Endothelial cell of umbilical vein (primary cell): ENCODE data around the gene GIMAP2. TPM values are rescaled to one million over a fixed set of nuclear protein-coding genes. Genes with fewer than 3 reads are reported as not detected.

ENCODE experiments used
- BruUV-seq: library from RNA; stranded (reverse); fragments of 400-500 nt; replicated peaks from 2 replicates; lab custom pipeline; 2021; lab: Mats Ljungman, UMichigan
- CTCF ChIA-PET: fragments of 300-600, 350-600 bp; sonication (Branson Sonifier 250); formaldehyde crosslinking; loops from one replicate; lab custom pipeline; 2021; ENCODE audit warnings: antibody characterized with exemption, inconsistent platforms; lab: Charles Lee
- POLR2A ChIA-PET: fragments of 300-600, 350-600 bp; sonication (Branson Sonifier 250); formaldehyde crosslinking; loops from one replicate; lab custom pipeline; 2021; ENCODE audit warnings: antibody characterized with exemption, inconsistent platforms; lab: Charles Lee
- DNase-seq: peaks from one replicate; pipeline ENCODE4 v3.0.0-alpha.2; 2011; ENCODE audit warnings: low read depth, low spot score
- FAIRE-seq: peaks from 2 replicates; lab custom pipeline; 2011; peaks lifted over from hg19 to GRCh38; lab: Jason Lieb, UNC
- H2AFZ ChIP-seq: 2 replicates; pipeline ENCODE4 v1.6.0; 2012; ENCODE audit warnings: low read depth, low read length, control low read depth, inconsistent platforms
- H3K27ac ChIP-seq: 2 replicates; pipeline ENCODE4 v1.5.1; 2011; ENCODE audit warnings: low read depth, mild to moderate bottlenecking, control low read depth, low read length, moderate library complexity; ENCODE audit not compliant: insufficient read depth
- H3K27me3 ChIP-seq, 2 experiments: 2 replicates each; pipeline versions ENCODE4 v1.6.0 to v1.6.1; 2011; ENCODE audit warnings: low read length in 2 of 2, mixed read lengths in 1 of 2; ENCODE audit not compliant: control insufficient read depth in 2 of 2, insufficient read depth in 2 of 2
- H3K36me3 ChIP-seq, 2 experiments: 2 replicates in 1 of 2; 3 replicates in 1 of 2; pipeline ENCODE4 v1.5.1; 2011; ENCODE audit warnings: low read length in 2 of 2, mild to moderate bottlenecking in 1 of 2, moderate library complexity in 1 of 2; ENCODE audit not compliant: control insufficient read depth in 2 of 2, insufficient read depth in 2 of 2; ENCODE audit errors: extremely low read depth in 1 of 2
- H3K4me1 ChIP-seq: 3 replicates; pipeline ENCODE4 v1.5.1; 2011; ENCODE audit warnings: mild to moderate bottlenecking, low read length; ENCODE audit not compliant: control insufficient read depth, insufficient read depth; ENCODE audit errors: extremely low read depth
- H3K4me2 ChIP-seq: 2 replicates; pipeline ENCODE4 v1.6.1; 2011; ENCODE audit warnings: low read length, control low read depth, mixed read lengths; ENCODE audit not compliant: insufficient read depth
- H3K4me3 ChIP-seq, 3 experiments: fragments of 200-600 bp in 1 of 3; sonication (generic), shearing (Covaris generic) in 1 of 3; replicated peaks in 1 of 3; 2 replicates each; pipeline ENCODE4 v1.5.1; 2011 to 2016; ENCODE audit warnings: control low read depth in 3 of 3, low read length in 3 of 3, mild to moderate bottlenecking in 2 of 3, inconsistent platforms in 1 of 3, low read depth in 1 of 3, moderate library complexity in 1 of 3; ENCODE audit not compliant: insufficient read depth in 1 of 3
- H3K79me2 ChIP-seq: 2 replicates; pipeline ENCODE4 v1.6.0; 2012; ENCODE audit warnings: low read length, inconsistent platforms; ENCODE audit not compliant: control insufficient read depth, insufficient read depth
- H3K9ac ChIP-seq: replicated peaks from 2 replicates; pipeline ENCODE3; 2011; ENCODE audit warnings: low read length, control low read depth; ENCODE audit not compliant: insufficient read depth; ENCODE audit errors: extremely low read depth
- H3K9me1 ChIP-seq: replicated peaks from 3 replicates; pipeline ENCODE4 v1.6.0; 2011; ENCODE audit warnings: mild to moderate bottlenecking, low read length; ENCODE audit not compliant: control insufficient read depth, insufficient read depth; ENCODE audit errors: extremely low read depth
- H3K9me3 ChIP-seq: replicated peaks from 2 replicates; pipeline ENCODE4 v1.5.1; 2012; ENCODE audit warnings: low read length, inconsistent platforms; ENCODE audit not compliant: control insufficient read depth, insufficient read depth
- H4K20me1 ChIP-seq: replicated peaks from 2 replicates; pipeline ENCODE3; 2011; ENCODE audit warnings: mild to moderate bottlenecking, low read length; ENCODE audit not compliant: control insufficient read depth, insufficient read depth; ENCODE audit errors: extremely low read depth
- FOS ChIP-seq: IDR thresholded peaks from 2 replicates; pipeline ENCODE4 v1.6.1; 2011; ENCODE audit warnings: mild to moderate bottlenecking, low read length, moderate library complexity, borderline replicate concordance; ENCODE audit not compliant: insufficient read depth
- GATA2 ChIP-seq: IDR thresholded peaks from 2 replicates; pipeline ENCODE4 v1.7.0; 2011; ENCODE audit warnings: low read depth, mild to moderate bottlenecking, moderate library complexity, mixed read lengths, low read length; ENCODE audit not compliant: insufficient read length, insufficient read depth
- JUN ChIP-seq: IDR thresholded peaks from 2 replicates; pipeline ENCODE4 v1.6.1; 2011; ENCODE audit warnings: borderline replicate concordance, low read depth; ENCODE audit not compliant: insufficient read length, insufficient read depth
- POLR2A ChIP-seq: IDR thresholded peaks from 2 replicates; pipeline ENCODE4 v1.6.1; 2012; ENCODE audit warnings: low read depth, mild to moderate bottlenecking, control low read depth, low read length
- POLR2AphosphoS5 ChIP-seq: IDR thresholded peaks from 2 replicates; pipeline ENCODE4 v1.6.1; 2012; ENCODE audit warnings: low read depth, mild to moderate bottlenecking, control low read depth, low read length, moderate library complexity; ENCODE audit not compliant: insufficient read depth
- dilution Hi-C: fragments of 300-500 bp; cut with MboI; formaldehyde crosslinking; loops from one replicate; pipeline ENCODE4 v1.15.0; 2019; ENCODE audit warnings: low sequenced_read_pairs; ENCODE audit not compliant: extremely low pct_ligation_motif_present
- intact Hi-C: fragments of 100-400 bp; cut with micrococcal nuclease; formaldehyde crosslinking; loops from one replicate; pipeline ENCODE4 v1.10.0; 2022
- polyA plus RNA-seq, 4 experiments: library from polyadenylated mRNA; depleted of rRNA in 3 of 4; stranded (reverse) in 3 of 4; unstranded in 1 of 4; fragments of >200 nt; gene quantifications; 2 replicates each; pipeline versions ENCODE4 v1.2.1 to v1.2.3, GENCODE V29; 2011 to 2012; ENCODE audit warnings: missing spikeins in 1 of 4
- total RNA-seq: library from RNA; stranded (reverse); gene quantifications from 2 replicates; pipeline ENCODE4 v1.2.3, GENCODE V29; 2021
- TF ChIP-seq, protein P1 (sequence below): IDR thresholded peaks from 2 replicates; pipeline ENCODE4 v1.6.1; 2011; ENCODE audit not compliant: insufficient read depth, insufficient read length
- TF ChIP-seq, protein P2 (sequence below), 2 donors: IDR thresholded peaks; 1 replicate in 1 of 2; 2 replicates in 1 of 2; pipeline ENCODE4 v1.5.1; 2011; ENCODE audit warnings: low read length in 2 of 2, mild to moderate bottlenecking in 2 of 2, moderate library complexity in 2 of 2, control low read depth in 1 of 2, inconsistent platforms in 1 of 2, low read depth in 1 of 2; ENCODE audit not compliant: insufficient read depth in 1 of 2; ENCODE audit errors: extremely low read depth in 1 of 2

The GIMAP2 gene
- total and polyA plus RNA-seq, 2 donors (not counting 3 experiments of a cell fraction or from before 2014, with no cell fraction given), result 21.3 to 27.9 TPM

DNA sequence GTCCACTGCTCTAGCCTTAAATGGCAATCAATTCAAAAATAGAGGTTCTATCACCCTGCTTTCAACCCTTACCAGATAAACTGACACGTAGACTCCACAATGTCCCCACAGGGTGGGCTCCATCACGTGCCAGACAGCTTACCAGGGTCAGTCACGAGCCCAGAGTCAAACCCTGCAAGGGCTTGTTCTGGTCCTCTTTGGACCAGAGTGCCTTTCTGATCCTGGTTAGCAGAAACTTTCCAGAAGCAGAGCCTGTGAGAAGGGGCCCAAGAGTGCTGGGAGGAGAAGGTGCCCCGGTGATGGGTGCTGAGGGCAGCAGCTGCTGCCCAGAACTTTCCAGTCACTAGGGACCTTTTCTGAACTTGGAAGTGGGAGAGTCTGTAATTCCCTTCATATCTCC is 51.4 kb downstream of the GIMAP2 start:
- peak overlapping the region in 1 of 3 experiments; percentile 46 for H3K4me3 ChIP-seq
- DNase-seq (no peak), FAIRE-seq (no peak)
- dilution Hi-C loops, result no loop called here
- H3K4me2 ChIP-seq, result no peak overlapping the region
- intact Hi-C loops, result loop anchor here (5.0 kb wide), 3 partner anchors 105 to 220 kb away; partner anchors contain the start of gene GIMAP6
- no peaks in the 10 kb centered on the region for H3K79me2 ChIP-seq
- no peaks in the 10 kb centered on the region for H3K9me3 ChIP-seq
- H2AFZ ChIP-seq, result no peak overlapping the region
- H3K9ac ChIP-seq, result no peak overlapping the region
- no peaks in the 10 kb centered on the region for H3K27me3 ChIP-seq
- H3K9me1 ChIP-seq, result no peaks in the 10 kb centered on the region
- H3K36me3 ChIP-seq, result peaks cover 0 to 7% of the 10 kb centered on the region in 2 experiments
- H4K20me1 ChIP-seq, result no peaks in the 10 kb centered on the region
- TF ChIP-seq, protein P1, sequence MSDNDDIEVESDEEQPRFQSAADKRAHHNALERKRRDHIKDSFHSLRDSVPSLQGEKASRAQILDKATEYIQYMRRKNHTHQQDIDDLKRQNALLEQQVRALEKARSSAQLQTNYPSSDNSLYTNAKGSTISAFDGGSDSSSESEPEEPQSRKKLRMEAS, result no peak
- no peak for TF ChIP-seq JUN
- TF ChIP-seq, protein P2, sequence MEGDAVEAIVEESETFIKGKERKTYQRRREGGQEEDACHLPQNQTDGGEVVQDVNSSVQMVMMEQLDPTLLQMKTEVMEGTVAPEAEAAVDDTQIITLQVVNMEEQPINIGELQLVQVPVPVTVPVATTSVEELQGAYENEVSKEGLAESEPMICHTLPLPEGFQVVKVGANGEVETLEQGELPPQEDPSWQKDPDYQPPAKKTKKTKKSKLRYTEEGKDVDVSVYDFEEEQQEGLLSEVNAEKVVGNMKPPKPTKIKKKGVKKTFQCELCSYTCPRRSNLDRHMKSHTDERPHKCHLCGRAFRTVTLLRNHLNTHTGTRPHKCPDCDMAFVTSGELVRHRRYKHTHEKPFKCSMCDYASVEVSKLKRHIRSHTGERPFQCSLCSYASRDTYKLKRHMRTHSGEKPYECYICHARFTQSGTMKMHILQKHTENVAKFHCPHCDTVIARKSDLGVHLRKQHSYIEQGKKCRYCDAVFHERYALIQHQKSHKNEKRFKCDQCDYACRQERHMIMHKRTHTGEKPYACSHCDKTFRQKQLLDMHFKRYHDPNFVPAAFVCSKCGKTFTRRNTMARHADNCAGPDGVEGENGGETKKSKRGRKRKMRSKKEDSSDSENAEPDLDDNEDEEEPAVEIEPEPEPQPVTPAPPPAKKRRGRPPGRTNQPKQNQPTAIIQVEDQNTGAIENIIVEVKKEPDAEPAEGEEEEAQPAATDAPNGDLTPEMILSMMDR (IDR thresholded peaks at IDR 0.05; ENCODE audit: extremely low read depth in 1 of 2, insufficient read depth in 1 of 2, low read depth in 1 of 2, low read length in 2 of 2), result no peak
- TF ChIP-seq GATA2, result no peak
- no peak for TF ChIP-seq FOS
- TF ChIP-seq POLR2A, result no peak
- no peak for TF ChIP-seq POLR2AphosphoS5
- no peak overlapping the region for H3K27ac ChIP-seq
- CTCF ChIA-PET, result interaction anchor here (1.4 kb wide), 1 partner anchor 288 kb away, joined by 5 read pairs; no protein-coding TSS in a partner anchor
- POLR2A ChIA-PET, result no interaction called here
- no TSS peak for BruUV-seq
- H3K4me1 ChIP-seq, result peaks cover 27% of the 10 kb centered on the region
